GM12892 (cell line): Measurements from ENCODE around the gene EPHB2.

Experiments
- POLR2A ChIP-seq: IDR thresholded peaks from 2 replicates; pipeline ENCODE4 v1.6.1; 2011; ENCODE audit warnings: low read depth, low read length, control low read depth
- POLR2AphosphoS5 ChIP-seq: IDR thresholded peaks from 2 replicates; pipeline ENCODE4 v1.6.1; 2011; ENCODE audit warnings: low read depth, low read length, control low read depth
- TAF1 ChIP-seq: IDR thresholded peaks from 2 replicates; pipeline ENCODE4 v1.6.1; 2011; ENCODE audit warnings: low read depth, mild to moderate bottlenecking, control low read depth, low read length, borderline replicate concordance

DNA sequence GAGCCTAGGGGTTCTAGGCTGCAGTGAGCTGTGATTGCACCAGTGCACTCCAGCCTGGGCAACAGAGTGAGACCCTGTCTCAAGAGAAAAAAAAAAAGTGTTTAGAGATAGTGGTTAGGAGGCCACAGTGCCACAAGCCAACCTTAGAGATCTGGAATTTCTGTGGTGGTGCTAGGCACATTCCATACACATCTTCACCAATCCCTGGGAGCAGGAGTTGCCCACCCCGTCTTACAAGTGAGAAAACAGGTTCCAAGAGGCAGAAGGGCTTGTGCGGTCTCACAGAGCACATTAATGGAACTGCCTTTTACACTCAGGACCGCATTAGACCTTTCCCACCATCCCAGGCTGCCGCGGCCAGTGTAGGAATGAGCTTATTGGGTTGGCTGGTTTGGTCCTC lies 93.2 kb downstream of the EPHB2 start:
- no peak for TF ChIP-seq POLR2A
- TF ChIP-seq TAF1, result no peak
- TF ChIP-seq POLR2AphosphoS5, result no peak
